Activated CD8-positive, alpha-beta T cell treated with anti-CD3 and anti-CD28 coated beads for 36 hours (primary cell): ENCODE data around the gene CCDC24. TPM values are rescaled to one million over a fixed set of nuclear protein-coding genes. Genes with fewer than 3 reads are reported as not detected.

Experiments used
- ATAC-seq: fragments of 200-7000 bp; cut with Tn5 transposase; one replicate; pipeline ENCODE4 v1.10.0; 2021; ENCODE audit warnings: mild to moderate bottlenecking, moderate library complexity
- CTCF ChIA-PET: fragments of 350-600 bp; sonication (Branson Sonifier 250); formaldehyde crosslinking; loops from one replicate; lab custom pipeline; 2021; ENCODE audit warnings: antibody characterized with exemption; lab: Charles Lee
- POLR2A ChIA-PET: fragments of 350-600 bp; sonication (Branson Sonifier 250); formaldehyde crosslinking; loops from one replicate; lab custom pipeline; 2021; ENCODE audit warnings: antibody characterized with exemption; lab: Charles Lee
- DNase-seq: peaks from one replicate; pipeline ENCODE4 v3.0.0-alpha.2; 2020
- H3K27ac Mint-ChIP-seq: one replicate; pipeline ENCODE4 v1.8.0; 2021; ENCODE audit warnings: mild to moderate bottlenecking, mixed read lengths
- H3K27me3 Mint-ChIP-seq: one replicate; pipeline ENCODE4 v1.8.0; 2021; ENCODE audit warnings: mixed read lengths
- H3K36me3 Mint-ChIP-seq: one replicate; pipeline ENCODE4 v1.8.0; 2021; ENCODE audit warnings: low read depth, mixed read lengths
- H3K4me1 Mint-ChIP-seq: one replicate; pipeline ENCODE4 v1.8.0; 2021; ENCODE audit warnings: low read depth, mixed read lengths
- H3K4me3 Mint-ChIP-seq: one replicate; pipeline ENCODE4 v1.8.0; 2021; ENCODE audit warnings: mild to moderate bottlenecking, moderate library complexity, mixed read lengths
- H3K9me3 Mint-ChIP-seq: one replicate; pipeline ENCODE4 v1.8.0; 2021; ENCODE audit warnings: mixed read lengths
- CTCF ChIP-seq: fragments of 200-600 bp; IDR thresholded peaks from one replicate; pipeline ENCODE4 v1.8.0; 2022; ENCODE audit warnings: antibody characterized with exemption, mild to moderate bottlenecking
- intact Hi-C: fragments of 100-400 bp; cut with micrococcal nuclease; formaldehyde crosslinking; loops from one replicate; pipeline ENCODE4 v1.10.0; 2022
- total RNA-seq, 2 experiments: library from RNA; stranded (reverse); gene quantifications; one replicate each; pipeline ENCODE4 v1.2.3, GENCODE V29; 2021

Gene CCDC24
- total RNA-seq, 2 experiments from 2014 or later: 1.4 to 1.8 TPM

GRCh38 chr1:44025816-44026215 is 34.4 kb downstream of the CCDC24 start:
- CTCF ChIA-PET: interaction anchor here (1.5 kb wide), 1 partner anchor 20 kb away, joined by 3 read pairs; no protein-coding TSS in a partner anchor
- H3K9me3 Mint-ChIP-seq: no peaks in the 10 kb centered on the region
- no peak for ATAC-seq
- peaks cover 11% of the 10 kb centered on the region for H3K36me3 Mint-ChIP-seq
- POLR2A ChIA-PET: interaction anchor here (0.6 kb wide), 1 partner anchor 81 kb away, joined by 3 read pairs; no protein-coding TSS in a partner anchor
- DNase-seq: no peak
- H3K4me3 Mint-ChIP-seq: no peak overlapping the region
- H3K27ac Mint-ChIP-seq: no peak overlapping the region
- intact Hi-C loops: no loop called here
- peaks cover 18% of the 10 kb centered on the region for H3K4me1 Mint-ChIP-seq
- TF ChIP-seq CTCF: no peak
- H3K27me3 Mint-ChIP-seq: no peaks in the 10 kb centered on the region

- intact Hi-C loops: no loop called here
- CTCF ChIA-PET: interaction anchor here (0.9 to 1.3 kb wide), 3 partner anchors 10 to 22 kb away, joined by 3 to 5 read pairs (median 4); no protein-coding TSS in a partner anchor
- TF ChIP-seq CTCF: no peak
These were observed 35.9 kb downstream of the CCDC24 start for GRCh38 chr1:44027320-44027719.

GRCh38 chr1:44029260-44029910 is 38.0 kb downstream of the CCDC24 start:
- ChIA-PET CTCF (interaction anchor here (1.2 to 4.4 kb wide), 2 partner anchors 19 to 24 kb away, joined by 4 to 25 read pairs; no protein-coding TSS in a partner anchor), POLR2A (interaction anchor here (1.3 to 2.1 kb wide), 4 partner anchors 30 to 83 kb away, joined by 3 to 8 read pairs (median 5); partner anchors contain the start of gene IPO13)
- Mint-ChIP-seq H3K27ac (peak overlapping the region; percentile 96), H3K4me3 (peak overlapping the region; percentile 90), H3K4me1 (peaks cover 25% of the 10 kb centered on the region), H3K9me3 (no peaks in the 10 kb centered on the region), H3K27me3 (no peaks in the 10 kb centered on the region), H3K36me3 (peaks cover 5% of the 10 kb centered on the region)
- peak; percentile 43 for ATAC-seq
- peak; percentile 63 for DNase-seq
- intact Hi-C loops: no loop called here
- TF ChIP-seq CTCF: no peak

More at GRCh38 chr1:44027320-44027719, 35.9 kb downstream of the CCDC24 start:
- POLR2A ChIA-PET: interaction anchor here (0.7 to 0.9 kb wide), 2 partner anchors 13 to 57 kb away, joined by 3 read pairs; no protein-coding TSS in a partner anchor
- ATAC-seq (no peak), DNase-seq (no peak)
- H3K9me3 Mint-ChIP-seq: no peaks in the 10 kb centered on the region
- peaks cover 8% of the 10 kb centered on the region for H3K36me3 Mint-ChIP-seq
- H3K4me3 Mint-ChIP-seq: no peak overlapping the region
- peaks cover 21% of the 10 kb centered on the region for H3K4me1 Mint-ChIP-seq
- no peak overlapping the region for H3K27ac Mint-ChIP-seq
- no peaks in the 10 kb centered on the region for H3K27me3 Mint-ChIP-seq

- CTCF ChIA-PET: interaction anchor here (1.2 to 4.4 kb wide), 2 partner anchors 18 to 24 kb away, joined by 4 to 25 read pairs; no protein-coding TSS in a partner anchor
- POLR2A ChIA-PET: interaction anchor here (1.1 to 2.6 kb wide), 6 partner anchors 18 to 83 kb away, joined by 3 to 11 read pairs (median 6); partner anchors contain the start of genes ATP6V0B and IPO13
- Mint-ChIP-seq H3K27me3 (no peaks in the 10 kb centered on the region), H3K9me3 (no peaks in the 10 kb centered on the region), H3K4me1 (peaks cover 25% of the 10 kb centered on the region), H3K36me3 (peaks cover 3% of the 10 kb centered on the region), H3K4me3 (peak overlapping the region; percentile 90), H3K27ac (peak overlapping the region; percentile 96)
- peak; percentile 84 for ATAC-seq
- TF ChIP-seq CTCF: no peak
- intact Hi-C loops: no loop called here
- peak; percentile 95 for DNase-seq
These were observed 38.7 kb downstream of the CCDC24 start for GRCh38 chr1:44029911-44030604.
